ENCODE data around the gene CKLF. TPM values are rescaled to one million over a fixed set of nuclear protein-coding genes. Genes with fewer than 3 reads are reported as not detected.
"Not testable (repeated sequence)": the region's sequence is repeated elsewhere in the genome, so short reads cannot be mapped to it uniquely, and the experiment has no call there.

CKLF gene
- total RNA-seq, 6 experiments from 2014 or later, result 8.4 to 30.5 (median 14.0) TPM

GRCh38 chr16:66566051-66566901 is 13.9 kb downstream of the CKLF start, which contains the start of gene CMTM1:
TSS of gene CMTM1 (plus strand) at chr16:66566439. CDS start at chr16:66566514, 75 bp downstream.
- no peaks in the 10 kb centered on the region for H3K4me1 ChIP-seq
- no peak within 1 kb of the TSS for H3K27ac ChIP-seq
- DNase-seq, result no peak
- H3K36me3 ChIP-seq, result no peaks in the 10 kb centered on the region
- H3K9me3 ChIP-seq, result no peaks in the 10 kb centered on the region
- H3K27me3 ChIP-seq, result no peaks in the 10 kb centered on the region
- no peak within 1 kb of the TSS for H3K4me3 ChIP-seq
- ATAC-seq, result no peak
- TF ChIP-seq CTCF (IDR thresholded peaks at IDR 0.05) (no peak), POLR2A (IDR thresholded peaks at IDR 0.05) (no peak)
- intact Hi-C loops (cut with DNase I), result no loop called here
- 94% methylated on average over 18 of the region's 54 CpGs for WGBS (ENCODE audit: insufficient coverage, low coverage, low lambda C conversion rate, missing lambda C conversion rate)

GRCh38 chr16:66567270-66567669 is 14.9 kb downstream of the CKLF start:
- H3K36me3 ChIP-seq; H3K27me3 ChIP-seq; H3K27ac ChIP-seq; intact Hi-C loops (cut with DNase I); DNase-seq; H3K4me1 ChIP-seq; H3K4me3 ChIP-seq; H3K9me3 ChIP-seq; ATAC-seq: not testable (repeated sequence)
- 100% methylated on average over 3 of the region's 3 CpGs for WGBS (ENCODE audit: insufficient coverage, low coverage, low lambda C conversion rate, missing lambda C conversion rate)

GRCh38 chr16:66568355-66568754 is 16.0 kb downstream of the CKLF start:
- DNase-seq (no peak), ATAC-seq (no peak)
- intact Hi-C loops (cut with DNase I), result no loop called here
- Histone ChIP-seq H3K27me3 (no peaks in the 10 kb centered on the region), H3K4me1 (no peaks in the 10 kb centered on the region), H3K36me3 (no peaks in the 10 kb centered on the region), H3K9me3 (no peaks in the 10 kb centered on the region), H3K4me3 (no peak overlapping the region), H3K27ac (no peak overlapping the region)
- WGBS (ENCODE audit: insufficient coverage, low coverage, low lambda C conversion rate, missing lambda C conversion rate), result 84% methylated on average over 2 of the region's 2 CpGs
- TF ChIP-seq CTCF (IDR thresholded peaks at IDR 0.05) (no peak), POLR2A (IDR thresholded peaks at IDR 0.05) (no peak)

- Histone ChIP-seq H3K27me3 (no peaks in the 10 kb centered on the region), H3K4me1 (no peaks in the 10 kb centered on the region), H3K36me3 (no peaks in the 10 kb centered on the region), H3K9me3 (no peaks in the 10 kb centered on the region), H3K4me3 (no peak overlapping the region), H3K27ac (no peak overlapping the region)
- TF ChIP-seq POLR2A (IDR thresholded peaks at IDR 0.05), result no peak
- TF ChIP-seq CTCF (IDR thresholded peaks at IDR 0.05), result no peak
- DNase-seq, result no peak
- no peak for ATAC-seq
- intact Hi-C loops (cut with DNase I), result no loop called here
- WGBS (ENCODE audit: insufficient coverage, low coverage, low lambda C conversion rate, missing lambda C conversion rate), result 93% methylated on average over 1 of the region's 1 CpG
Measured at GRCh38 chr16:66569131-66569530, 16.8 kb downstream of the CKLF start.

- H3K9me3 ChIP-seq, result no peaks in the 10 kb centered on the region
- TF ChIP-seq CTCF (IDR thresholded peaks at IDR 0.05) (no peak), POLR2A (IDR thresholded peaks at IDR 0.05) (no peak)
- intact Hi-C loops (cut with DNase I), result no loop called here
- 54% methylated on average over 3 of the region's 3 CpGs for WGBS (ENCODE audit: insufficient coverage, low coverage, low lambda C conversion rate, missing lambda C conversion rate)
- DNase-seq, result no peak
- H3K4me3 ChIP-seq, result no peak overlapping the region
- no peak for ATAC-seq
- H3K4me1 ChIP-seq, result no peaks in the 10 kb centered on the region
- no peak overlapping the region for H3K27ac ChIP-seq
- H3K27me3 ChIP-seq, result no peaks in the 10 kb centered on the region
- no peaks in the 10 kb centered on the region for H3K36me3 ChIP-seq
Measured at GRCh38 chr16:66569827-66570405, 17.5 kb downstream of the CKLF start.
